Neural progenitor cell (in vitro differentiated cells): ENCODE results near the gene CAMKK2.

ENCODE experiments used
- CTCF ChIP-seq: fragments of 200-600 bp; sonication (generic); IDR thresholded peaks from 2 replicates; pipeline ENCODE4 v1.5.1; 2017; ENCODE audit warnings: antibody characterized with exemption, mild to moderate bottlenecking
- EZH2 ChIP-seq: fragments of 200-600 bp; sonication (generic); IDR thresholded peaks from 2 replicates; pipeline ENCODE4 v1.6.1; 2017; ENCODE audit warnings: antibody characterized with exemption, mild to moderate bottlenecking, moderate library complexity
- EZH2phosphoT487 ChIP-seq: fragments of 200-600 bp; sonication (generic); IDR thresholded peaks from 2 replicates; pipeline ENCODE4 v1.6.1; 2017; ENCODE audit warnings: antibody characterized with exemption

GRCh38 chr12:121333747-121334146, 37.2 kb upstream of the CAMKK2 start:
- TF ChIP-seq CTCF (no peak), EZH2phosphoT487 (no peak), EZH2 (no peak)
